HepG2 (cell line): Measurements from ENCODE around the gene MYL11. TPM values are rescaled to one million over a fixed set of nuclear protein-coding genes. Genes with fewer than 3 reads are reported as not detected.

Experiments
- ARNT ChIP-seq: fragments of 450-650 bp; IDR thresholded peaks from 2 replicates; pipeline ENCODE4 v1.6.1; 2017
- BORCS8-MEF2B ChIP-seq: sonication (generic); formaldehyde crosslinking; IDR thresholded peaks from 2 replicates; pipeline ENCODE4 v1.8.0; 2022; ENCODE audit warnings: mild to moderate bottlenecking, missing genetic modification reagents
- FOSL1 ChIP-seq: sonication (generic); formaldehyde crosslinking; IDR thresholded peaks from 2 replicates; pipeline ENCODE4 v1.9.0; 2021; ENCODE audit warnings: missing genetic modification reagents, borderline replicate concordance
- FOXK1 ChIP-seq: sonication (generic); formaldehyde crosslinking; IDR thresholded peaks from 2 replicates; pipeline ENCODE4 v1.4.0; 2020; ENCODE audit warnings: low read depth, missing genetic modification reagents, borderline replicate concordance
- GATAD1 ChIP-seq: IDR thresholded peaks from 2 replicates; pipeline ENCODE4 v1.6.1; 2016; ENCODE audit warnings: missing genetic modification reagents, missing compliant biosample characterization
- GTF2F1 ChIP-seq: fragments of 150-350 bp; IDR thresholded peaks from 2 replicates; pipeline ENCODE4 v1.6.1; 2014; ENCODE audit warnings: low read length
- HMGXB4 ChIP-seq, 2 experiments: sonication (generic) in 1 of 2; formaldehyde crosslinking in 1 of 2; IDR thresholded peaks; 2 replicates each; pipeline versions ENCODE4 v1.4.0 to v1.6.1; 2018 to 2020; ENCODE audit warnings: missing genetic modification reagents in 2 of 2, borderline replicate concordance in 1 of 2, low read depth in 1 of 2, mild to moderate bottlenecking in 1 of 2, missing biosample characterization in 1 of 2
- HOXA9 ChIP-seq: sonication (generic); formaldehyde crosslinking; IDR thresholded peaks from 2 replicates; pipeline ENCODE4 v1.8.1; 2022; ENCODE audit warnings: missing genetic modification reagents, mild to moderate bottlenecking, moderate library complexity, borderline replicate concordance
- KLF12 ChIP-seq: sonication (generic); formaldehyde crosslinking; IDR thresholded peaks from 2 replicates; pipeline ENCODE4 v1.4.0; 2020; ENCODE audit warnings: missing genetic modification reagents, borderline replicate concordance
- MIER2 ChIP-seq: IDR thresholded peaks from 2 replicates; pipeline ENCODE4 v1.6.1; 2016; ENCODE audit warnings: missing biosample characterization, missing genetic modification reagents
- NRL ChIP-seq: sonication (generic); formaldehyde crosslinking; IDR thresholded peaks from 2 replicates; pipeline ENCODE4 v1.5.0; 2020; ENCODE audit warnings: missing genetic modification reagents, mild to moderate bottlenecking, moderate library complexity, borderline replicate concordance
- PRPF4 ChIP-seq: fragments of 200-400 bp; formaldehyde crosslinking; IDR thresholded peaks from 2 replicates; pipeline ENCODE4 v1.6.1; 2016; ENCODE audit warnings: low read length, low read depth; ENCODE audit not compliant: poor library complexity, severe bottlenecking
- SKI ChIP-seq: fragments of 450-650 bp; IDR thresholded peaks from one replicate; pipeline ENCODE4 v1.6.1; 2018; ENCODE audit warnings: mild to moderate bottlenecking; ENCODE audit not compliant: partially characterized antibody
- SNAI1 ChIP-seq: sonication (generic); formaldehyde crosslinking; IDR thresholded peaks from 2 replicates; pipeline ENCODE4 v1.5.0; 2020; ENCODE audit warnings: mild to moderate bottlenecking, missing genetic modification reagents, borderline replicate concordance
- SP1 ChIP-seq, 2 experiments: fragments of 450-650 bp in 1 of 2; sonication (generic) in 1 of 2; formaldehyde crosslinking in 1 of 2; IDR thresholded peaks; 2 replicates each; pipeline versions ENCODE4 v1.4.0 to v1.6.1; 2016 to 2020; ENCODE audit warnings: missing genetic modification reagents in 1 of 2
- TCF12 ChIP-seq, 2 experiments: fragments of 450-650 bp in 1 of 2; sonication (generic) in 1 of 2; formaldehyde crosslinking in 1 of 2; IDR thresholded peaks; 2 replicates each; pipeline versions ENCODE4 v1.6.1 to v1.8.0; 2017 to 2022; ENCODE audit warnings: antibody characterized with exemption in 1 of 2, mild to moderate bottlenecking in 1 of 2, missing genetic modification reagents in 1 of 2, moderate library complexity in 1 of 2
- TERF1 ChIP-seq: sonication (generic); formaldehyde crosslinking; IDR thresholded peaks from 2 replicates; pipeline ENCODE4 v1.8.0; 2022; ENCODE audit warnings: mild to moderate bottlenecking, missing genetic modification reagents, moderate library complexity
- ZBTB38 ChIP-seq: sonication (generic); formaldehyde crosslinking; IDR thresholded peaks from 2 replicates; pipeline ENCODE4 v1.5.1; 2020; ENCODE audit warnings: mild to moderate bottlenecking, missing genetic modification reagents
- ZEB1 ChIP-seq: IDR thresholded peaks from 2 replicates; pipeline ENCODE4 v1.6.1; 2012; ENCODE audit warnings: mild to moderate bottlenecking, low read depth, inconsistent platforms; ENCODE audit not compliant: insufficient replicate concordance
- ZKSCAN8 ChIP-seq: IDR thresholded peaks from 2 replicates; pipeline ENCODE4 v1.6.1; 2016; ENCODE audit warnings: borderline replicate concordance, missing genetic modification reagents, missing compliant biosample characterization
- ZNF33B ChIP-seq: sonication (generic); formaldehyde crosslinking; IDR thresholded peaks from 2 replicates; pipeline ENCODE4 v1.5.1; 2020; ENCODE audit warnings: mild to moderate bottlenecking, missing genetic modification reagents
- ZNF580 ChIP-seq: IDR thresholded peaks from 2 replicates; pipeline ENCODE4 v1.6.1; 2016; ENCODE audit warnings: low read depth, borderline replicate concordance
- ZNF703 ChIP-seq: sonication (generic); formaldehyde crosslinking; IDR thresholded peaks from 2 replicates; pipeline ENCODE4 v1.5.1; 2020; ENCODE audit warnings: missing genetic modification reagents, mild to moderate bottlenecking, moderate library complexity, borderline replicate concordance
- ZNF740 ChIP-seq: sonication (generic); formaldehyde crosslinking; IDR thresholded peaks from 2 replicates; pipeline ENCODE4 v1.4.0; 2020; ENCODE audit warnings: missing genetic modification reagents
- polyA plus RNA-seq, 8 experiments: library from polyadenylated mRNA; depleted of rRNA in 3 of 8; stranded (reverse) in 7 of 8; unstranded in 1 of 8; fragments of >200 nt; fragmentation: Illumina TruSeq in 4 of 8; extraction: Trizol in 4 of 8; gene quantifications; 2 replicates each; pipeline versions ENCODE4 v1.2.1 to v1.2.3, GENCODE V29; 2011 to 2016; ENCODE audit warnings: low read depth in 4 of 8, missing spikeins in 1 of 8, mixed read lengths in 1 of 8; ENCODE audit not compliant: insufficient read depth in 1 of 8
- total RNA-seq, 5 experiments: library from RNA; depleted of rRNA; stranded (reverse); fragments of >200 nt; fragmentation: Illumina TruSeq; extraction: Trizol; gene quantifications; 2 replicates each; pipeline ENCODE4 v1.2.3, GENCODE V29; 2016; ENCODE audit warnings: low read depth in 1 of 5

The MYL11 gene
- total and polyA plus RNA-seq, 2 of the 13 experiments (the other 11 are each of a cell fraction or from before 2014, with no cell fraction given): not detected

- TF ChIP-seq ZNF33B (CRISPR knock-in tag) (peak; percentile 79), KLF12 (CRISPR knock-in tag) (peak; percentile 93), ARNT (no peak), TCF12 (IDR thresholded peaks at IDR 0.05) (no peak), TCF12 (CRISPR knock-in tag; IDR thresholded peaks at IDR 0.05) (no peak), TERF1 (CRISPR knock-in tag) (0 out of 2 replicates have a peak, but pooled peaks have one; percentile 58), PRPF4 (no peak), ZNF703 (CRISPR knock-in tag) (0 out of 2 replicates have a peak, but pooled peaks have one; percentile 23), SKI (peak; percentile 91), ZNF740 (CRISPR knock-in tag) (peak; percentile 56), ZNF580 (CRISPR knock-in tag) (peak; percentile 83; the same call in 1 of the 2 replicates), HMGXB4 (CRISPR knock-in tag; IDR thresholded peaks at IDR 0.05; ENCODE audit: borderline replicate concordance in 1 of 2, low read depth in 1 of 2) (peak; percentile 71 to 93), SNAI1 (CRISPR knock-in tag) (no peak), FOXK1 (CRISPR knock-in tag) (peak; percentile 61; the same call in 1 of the 2 replicates), MIER2 (peak; percentile 66; the same call in 1 of the 2 replicates), SP1 (IDR thresholded peaks at IDR 0.05) (no peak), SP1 (CRISPR knock-in tag; IDR thresholded peaks at IDR 0.05) (peak; percentile 75; the same call in 1 of the 2 replicates), GATAD1 (CRISPR knock-in tag) (peak; percentile 90), FOSL1 (CRISPR knock-in tag) (no peak), ZBTB38 (CRISPR knock-in tag) (peak; percentile 56), GTF2F1 (0 out of 2 replicates have a peak, but pooled peaks have one; percentile 12), ZKSCAN8 (CRISPR knock-in tag) (no peak), HOXA9 (CRISPR knock-in tag) (peak; percentile 90), BORCS8-MEF2B (no peak; the same call in 1 of the 2 replicates), ZEB1 (peak; percentile 84), NRL (peak; percentile 59; the same call in 1 of the 2 replicates)
These were observed 20.8 kb downstream of the MYL11 start, which contains the start of gene ZNF48 (continued) for GRCh38 chr16:30395155-30395991.
